Heart left ventricle (tissue), 16 donors: ENCODE data around the gene LMAN2. TPM values are rescaled to one million over a fixed set of nuclear protein-coding genes. Genes with fewer than 3 reads are reported as not detected.

Source experiments
- ATAC-seq, 4 donors: fragments of 200-7000 bp; cut with Tn5 transposase; one replicate each; pipeline ENCODE4 v1.9.1; 2020 to 2022; ENCODE audit warnings: moderate library complexity in 4 of 4, mild to moderate bottlenecking in 3 of 4, moderate number of reproducible peaks in 1 of 4
- DNase-seq, 5 donors: peaks; one replicate each; pipeline ENCODE4 v3.0.0-alpha.2; 2020
- H3K27ac ChIP-seq, 12 donors: fragments of 200-600 bp; sonication (generic) in 4 of 12; one replicate each; pipeline versions ENCODE4 v1.5.0 to v1.8.0; 2016 to 2022; ENCODE audit warnings: mild to moderate bottlenecking in 2 of 12
- H3K27me3 ChIP-seq, 9 donors: fragments of 200-600 bp; sonication (generic) in 2 of 9; one replicate each; pipeline versions ENCODE4 v1.5.1 to v1.8.0; 2016 to 2022; ENCODE audit warnings: mild to moderate bottlenecking in 3 of 9
- H3K36me3 ChIP-seq, 9 donors: fragments of 200-600 bp; sonication (generic) in 2 of 9; one replicate each; pipeline versions ENCODE4 v1.5.0 to v1.8.0; 2018 to 2022; ENCODE audit warnings: mild to moderate bottlenecking in 2 of 9
- H3K4me1 ChIP-seq, 12 donors: fragments of 200-600 bp; sonication (generic) in 4 of 12; one replicate each; pipeline versions ENCODE4 v1.5.0 to v1.8.0; 2016 to 2022; ENCODE audit warnings: mild to moderate bottlenecking in 3 of 12
- H3K4me3 ChIP-seq, 12 donors: fragments of 200-600 bp; sonication (generic) in 4 of 12; one replicate each; pipeline versions ENCODE4 v1.5.0 to v1.8.0; 2017 to 2022; ENCODE audit warnings: mild to moderate bottlenecking in 9 of 12, moderate library complexity in 4 of 12
- H3K9me3 ChIP-seq, 12 donors: fragments of 200-600 bp; sonication (generic) in 4 of 12; one replicate each; pipeline versions ENCODE4 v1.5.0 to v1.8.0; 2016 to 2022; ENCODE audit warnings: mild to moderate bottlenecking in 1 of 12
- CTCF ChIP-seq, 12 donors: fragments of 200-600 bp; sonication (generic) in 4 of 12; IDR thresholded peaks; one replicate each; pipeline versions ENCODE4 v1.5.0 to v1.8.0; 2018 to 2022; ENCODE audit warnings: antibody characterized with exemption in 12 of 12, mild to moderate bottlenecking in 5 of 12
- POLR2A ChIP-seq, 2 donors: fragments of 450-650 bp; IDR thresholded peaks; one replicate each; pipeline ENCODE4 v1.6.1; 2017; ENCODE audit warnings: antibody characterized with exemption in 2 of 2, mild to moderate bottlenecking in 2 of 2, moderate library complexity in 2 of 2
- WGBS, 4 donors: extraction: QIAGEN DNeasy Blood & Tissue Kit in 2 of 4; methylation state at CpG; one replicate each; pipeline versions ENCODE4 v1.1.5 to v1.1.7; 2013 to 2018; 5-methylcytosine and 5-hydroxymethylcytosine counted together
- intact Hi-C, 10 donors: fragments of 100-400 bp; cut with DNase I; formaldehyde crosslinking; loops; one replicate each; pipeline versions ENCODE4 v1.11.1 to v1.14.2; 2022
- polyA plus RNA-seq, 2 donors: library from polyadenylated mRNA; stranded (reverse); fragments of 200-250 nt; gene quantifications; one replicate each; pipeline ENCODE4 v1.2.3, GENCODE V29; 2013
- total RNA-seq, 9 donors: library from RNA; depleted of rRNA in 2 of 9; stranded (reverse); fragments of >200 nt in 2 of 9; fragmentation: NEBNext Ultra II Directional in 3 of 9; extraction: Animal tissue kit (Norgen Biotek cat#: 25700) in 3 of 9; gene quantifications; one replicate each; pipeline versions ENCODE4 v1.1.0 to v1.2.4, GENCODE V29; 2016 to 2023
- donor health status: ischemic (EF 13 %, LVEDD 7.1; RV severe dilation, severe dysfunction).
- donor health status: healthy with polysubstance abuse.
- donor health status: DM: no; HTN: yes; CAD: no.
- donor health status: DM: no; HTN: no; CAD: no.
- donor health status: ischemic (EF 25% LVEDD 6.9; RV normal size, moderate dysfunction).
- donor health status: ischemic (EF 25% LVEDD 5.7; RV mildly dilated, moderate dysfunction).
- donor health status: healthy.
- donor health status: DM: yes; HTN: yes; CAD: no.
- donor health status: ischemic (EF 35%, LVEDD 5.7; RV mildly dilated, moderate dysfunction).
- donor health status: nonischemic (EF 11% LVEDD 7.7; RV severe dilation, severe dysfunction).
- donor health status: DM: yes; HTN: yes; CAD: no.
- donor health status: PGD.
- donor health status: ischemic (EF 29% LVEDD 5.4; RV normal size, mild dysfunction).
- donor health status: nonischemic (EF 23%, LVEDD 6.1; RV moderate dilation, normal function).

Gene LMAN2
- total and polyA plus RNA-seq, 11 donors, result 43.3 to 313 (median 63.6) TPM

DNA sequence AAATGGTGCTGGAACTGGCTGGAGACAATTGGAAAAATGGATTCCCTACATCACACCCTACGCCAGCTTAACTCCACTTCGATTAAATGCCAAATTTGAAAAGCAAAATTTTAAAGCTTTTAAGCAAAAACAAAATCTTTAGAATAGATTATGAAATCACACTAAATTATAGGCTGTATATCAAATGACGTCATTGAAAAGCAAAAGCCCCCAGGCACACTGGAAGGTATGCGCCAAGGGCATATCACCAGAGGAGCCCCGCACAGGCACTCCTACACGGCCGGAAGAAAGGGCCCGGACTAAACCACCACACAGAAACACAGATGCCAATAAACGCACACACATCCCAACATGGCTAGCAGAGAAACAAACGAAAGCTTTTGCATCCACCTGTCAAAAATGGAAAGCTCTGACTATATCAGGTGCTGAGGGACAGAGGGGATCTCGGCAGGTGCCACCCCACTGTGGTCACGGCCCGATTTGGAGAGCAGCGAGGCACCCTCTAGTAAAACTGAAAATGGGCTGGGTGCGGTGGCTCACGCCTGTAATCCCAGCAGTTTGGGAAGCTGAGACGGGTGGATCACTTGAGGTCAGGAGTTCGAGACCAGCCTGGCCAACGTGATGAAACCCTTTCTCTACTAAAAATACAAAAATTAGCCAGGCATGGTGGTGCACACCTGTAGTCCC, 22.8 kb downstream of the LMAN2 start:
- ATAC-seq (no peak), DNase-seq (no peak)
- no peak for TF ChIP-seq CTCF (IDR thresholded peaks at IDR 0.05)
- TF ChIP-seq POLR2A (IDR thresholded peaks at IDR 0.05), result no peak
- H3K36me3 ChIP-seq, result peaks cover 0 to 52% (median 45%) of the 10 kb centered on the region in 9 donors
- intact Hi-C loops, result no loop called here
- no peaks in the 10 kb centered on the region for H3K9me3 ChIP-seq
- peaks cover 0 to 19% (median 5%) of the 10 kb centered on the region in 12 donors for H3K4me1 ChIP-seq
- no peak overlapping the region for H3K4me3 ChIP-seq
- no peak overlapping the region for H3K27ac ChIP-seq
- no peaks in the 10 kb centered on the region for H3K27me3 ChIP-seq
- WGBS, 4 donors, result 90 to 94% (median 92%) methylated on average over 19 of the region's 19 CpGs

- DNase-seq, result peak in 3 of 5 donors; percentile 62 to 77 (median 72)
- no peaks in the 10 kb centered on the region for H3K27me3 ChIP-seq
- ATAC-seq, result peak; percentile 52 to 95 (median 89)
- H3K4me1 ChIP-seq, result peaks cover 0 to 19% (median 5%) of the 10 kb centered on the region in 12 donors
- H3K36me3 ChIP-seq, result peaks cover 0 to 43% (median 36%) of the 10 kb centered on the region in 9 donors
- no peak for TF ChIP-seq POLR2A (IDR thresholded peaks at IDR 0.05)
- no peak for TF ChIP-seq CTCF (IDR thresholded peaks at IDR 0.05)
- no peak overlapping the region for H3K4me3 ChIP-seq
- H3K27ac ChIP-seq, result peak overlapping the region in 10 of 12 donors; percentile 12 to 75 (median 62)
- 65 to 77% (median 73%) methylated on average over 23 to 28 of the region's 28 CpGs for WGBS, 4 donors
- intact Hi-C loops, result no loop called here
- no peaks in the 10 kb centered on the region for H3K9me3 ChIP-seq
Observed at GRCh38 chr5:177327539-177328522, 23.6 kb downstream of the LMAN2 start.

DNA sequence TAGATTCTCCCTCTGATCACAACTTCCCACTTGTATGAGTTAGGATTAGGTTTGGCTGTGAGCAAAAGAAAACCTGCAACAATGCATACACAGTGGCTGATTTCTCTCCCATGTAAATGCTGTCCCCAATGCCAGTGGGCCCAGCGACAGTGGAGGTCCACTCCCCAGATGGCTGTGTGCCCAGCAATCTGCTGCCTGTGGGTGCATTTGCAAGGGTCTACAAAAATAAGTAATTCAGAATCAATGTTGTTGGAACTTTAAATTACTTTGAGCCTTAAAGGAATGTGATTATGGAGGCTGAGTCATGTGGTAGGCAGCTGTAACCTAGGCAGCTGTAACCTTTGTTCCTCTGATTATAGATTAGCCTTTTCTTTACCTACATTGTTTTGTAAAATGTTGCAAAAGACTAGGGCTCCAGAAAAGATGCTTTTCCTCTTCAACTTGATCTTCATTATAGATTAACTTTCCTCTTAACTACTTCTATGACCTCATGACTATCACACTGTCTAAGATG, 25.5 kb downstream of the LMAN2 start:
- DNase-seq, result no peak
- no peak for ATAC-seq
- H3K27me3 ChIP-seq, result no peaks in the 10 kb centered on the region
- H3K9me3 ChIP-seq, result no peaks in the 10 kb centered on the region
- intact Hi-C loops, result no loop called here
- WGBS, 4 donors, result 82 to 95% (median 93%) methylated on average over 1 of the region's 1 CpG
- H3K27ac ChIP-seq, result no peak overlapping the region
- no peak overlapping the region for H3K4me3 ChIP-seq
- no peak for TF ChIP-seq POLR2A (IDR thresholded peaks at IDR 0.05)
- no peak for TF ChIP-seq CTCF (IDR thresholded peaks at IDR 0.05)
- H3K4me1 ChIP-seq, result peaks cover 0 to 22% (median 5%) of the 10 kb centered on the region in 12 donors
- H3K36me3 ChIP-seq, result peaks cover 0 to 26% (median 20%) of the 10 kb centered on the region in 9 donors

DNA sequence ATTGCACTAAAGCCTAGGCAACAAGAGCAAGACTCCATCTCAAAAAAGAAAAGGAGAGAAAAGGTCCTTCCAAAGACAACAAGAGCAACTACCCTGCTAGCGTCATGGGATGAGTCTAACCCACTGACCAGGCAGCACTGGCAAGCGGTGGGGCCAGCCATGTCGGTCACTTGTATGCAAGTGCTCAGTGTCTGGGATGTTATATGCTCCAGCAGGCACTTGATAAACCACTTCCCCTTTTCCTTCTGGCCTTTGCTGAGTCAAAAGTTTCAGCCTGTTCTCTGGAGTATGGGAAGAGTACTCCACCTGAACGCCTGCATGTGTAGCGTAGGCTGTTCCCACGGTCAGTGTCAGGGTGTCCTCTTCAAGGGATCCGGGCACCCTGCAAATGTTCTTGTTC, 30.6 kb downstream of the LMAN2 start:
- no peak for DNase-seq
- 84 to 93% (median 91%) methylated on average over 7 of the region's 7 CpGs for WGBS, 4 donors
- TF ChIP-seq CTCF (IDR thresholded peaks at IDR 0.05), result no peak
- no peak for TF ChIP-seq POLR2A (IDR thresholded peaks at IDR 0.05)
- peak in 3 of 4 donors; percentile 33 to 44 (median 38) for ATAC-seq
- Histone ChIP-seq H3K36me3 (peaks cover 0 to 10% (median 4%) of the 10 kb centered on the region in 9 donors), H3K27ac (no peak overlapping the region), H3K4me1 (peaks cover 0 to 12% (median 0%) of the 10 kb centered on the region in 12 donors), H3K27me3 (no peaks in the 10 kb centered on the region), H3K9me3 (no peaks in the 10 kb centered on the region), H3K4me3 (no peak overlapping the region)
- intact Hi-C loops, result no loop called here
